ENCODE measurements around the gene TMEM219.

- TF ChIP-seq ZNF274 (IDR thresholded peaks at IDR 0.05; ENCODE audit: low read depth, low read length) (no peak), YY1 (IDR thresholded peaks at IDR 0.05; ENCODE audit: insufficient read depth, insufficient read length) (no peak)
These were observed 13.3 kb downstream of the TMEM219 start for GRCh38 chr16:29975134-29975538.

All from NT2/D1 (cell line).